Nephron (organoid): Measurements from ENCODE around the gene ZNF831.

Experiments
- H3K27ac Mint-ChIP-seq, 3 experiments: 2 replicates each; pipeline ENCODE4 v1.8.0; 2020; ENCODE audit warnings: mixed read lengths in 3 of 3, mild to moderate bottlenecking in 2 of 3, moderate library complexity in 1 of 3
- H3K27me3 Mint-ChIP-seq: 2 replicates; pipeline ENCODE4 v1.8.0; 2021; ENCODE audit warnings: low read depth, mild to moderate bottlenecking, moderate library complexity, mixed read lengths
- H3K36me3 Mint-ChIP-seq: 2 replicates; pipeline ENCODE4 v1.8.0; 2020; ENCODE audit warnings: low read depth, mixed read lengths
- H3K4me1 Mint-ChIP-seq: 2 replicates; pipeline ENCODE4 v1.8.0; 2020; ENCODE audit warnings: mixed read lengths
- H3K4me3 Mint-ChIP-seq, 3 experiments: 2 replicates each; pipeline ENCODE4 v1.8.0; 2020; ENCODE audit warnings: mild to moderate bottlenecking in 3 of 3, mixed read lengths in 3 of 3, moderate library complexity in 2 of 3
- H3K9me3 Mint-ChIP-seq: 2 replicates; pipeline ENCODE4 v1.8.0; 2020; ENCODE audit warnings: mixed read lengths
- CTCF ChIP-seq, 3 experiments: fragments of 200-600 bp; sonication (generic); IDR thresholded peaks; one replicate each; pipeline ENCODE4 v1.5.0; 2021; ENCODE audit warnings: antibody characterized with exemption in 3 of 3; ENCODE audit not compliant: unreplicated experiment in 3 of 3

Gene ZNF831

GRCh38 chr20:59246691-59247400 lies 83.2 kb downstream of the ZNF831 start:
- H3K27me3 Mint-ChIP-seq = peaks cover 14% of the 10 kb centered on the region
- H3K4me3 Mint-ChIP-seq = no peak overlapping the region
- TF ChIP-seq CTCF (IDR thresholded peaks at IDR 0.05; ENCODE audit: unreplicated experiment in 3 of 3) = no peak
- no peak overlapping the region for H3K27ac Mint-ChIP-seq
- peaks cover 9% of the 10 kb centered on the region for H3K4me1 Mint-ChIP-seq
- peaks cover 15% of the 10 kb centered on the region for H3K9me3 Mint-ChIP-seq
- no peaks in the 10 kb centered on the region for H3K36me3 Mint-ChIP-seq

GRCh38 chr20:59247731-59248684 lies 84.4 kb downstream of the ZNF831 start:
- H3K9me3 Mint-ChIP-seq = peaks cover 16% of the 10 kb centered on the region

GRCh38 chr20:59250293-59250692 lies 86.7 kb downstream of the ZNF831 start:
- H3K36me3 Mint-ChIP-seq = no peaks in the 10 kb centered on the region
- no peak overlapping the region for H3K4me3 Mint-ChIP-seq
- no peak for TF ChIP-seq CTCF (IDR thresholded peaks at IDR 0.05; ENCODE audit: unreplicated experiment in 3 of 3)
- H3K9me3 Mint-ChIP-seq = peaks cover 16% of the 10 kb centered on the region
- peaks cover 4% of the 10 kb centered on the region for H3K27me3 Mint-ChIP-seq
- peaks cover 9% of the 10 kb centered on the region for H3K4me1 Mint-ChIP-seq
- no peak overlapping the region for H3K27ac Mint-ChIP-seq

More at GRCh38 chr20:59247731-59248684, 84.4 kb downstream of the ZNF831 start:
- Mint-ChIP-seq H3K27me3 (peaks cover 10% of the 10 kb centered on the region), H3K27ac (peak overlapping the region in 2 of 3 experiments; percentile 9 to 75), H3K36me3 (no peaks in the 10 kb centered on the region), H3K4me1 (peaks cover 9% of the 10 kb centered on the region), H3K4me3 (no peak overlapping the region)
- TF ChIP-seq CTCF (IDR thresholded peaks at IDR 0.05; ENCODE audit: unreplicated experiment in 3 of 3) = no peak

GRCh38 chr20:59253325-59253724 lies 89.7 kb downstream of the ZNF831 start:
- peaks cover 16% of the 10 kb centered on the region for H3K9me3 Mint-ChIP-seq
- no peaks in the 10 kb centered on the region for H3K36me3 Mint-ChIP-seq
- H3K27me3 Mint-ChIP-seq = peaks cover 4% of the 10 kb centered on the region
- H3K4me3 Mint-ChIP-seq = no peak overlapping the region
- peaks cover 7% of the 10 kb centered on the region for H3K4me1 Mint-ChIP-seq
- H3K27ac Mint-ChIP-seq = no peak overlapping the region
- TF ChIP-seq CTCF (IDR thresholded peaks at IDR 0.05; ENCODE audit: unreplicated experiment in 3 of 3) = no peak

- H3K4me1 Mint-ChIP-seq = peaks cover 12% of the 10 kb centered on the region
- peaks cover 16% of the 10 kb centered on the region for H3K9me3 Mint-ChIP-seq
- no peaks in the 10 kb centered on the region for H3K36me3 Mint-ChIP-seq
- H3K27ac Mint-ChIP-seq = no peak overlapping the region
- no peak for TF ChIP-seq CTCF (IDR thresholded peaks at IDR 0.05; ENCODE audit: unreplicated experiment in 3 of 3)
- H3K27me3 Mint-ChIP-seq = peaks cover 4% of the 10 kb centered on the region
- H3K4me3 Mint-ChIP-seq = no peak overlapping the region
Measured at GRCh38 chr20:59253779-59254319, 90.2 kb downstream of the ZNF831 start.
